Activated naive CD4-positive, alpha-beta T cell treated with anti-CD3 and anti-CD28 coated beads, Interleukin-2, amount 50 U/mL, for 24 hours (primary cell): ENCODE results near the gene SGCD.

Experiments used
- H3K27ac Mint-ChIP-seq: one replicate; pipeline ENCODE4 v1.8.0; 2021; ENCODE audit warnings: mild to moderate bottlenecking, mixed read lengths
- H3K27me3 Mint-ChIP-seq: one replicate; pipeline ENCODE4 v1.8.0; 2021; ENCODE audit warnings: mixed read lengths
- H3K36me3 Mint-ChIP-seq: one replicate; pipeline ENCODE4 v1.8.0; 2021; ENCODE audit warnings: mixed read lengths
- H3K4me1 Mint-ChIP-seq: one replicate; pipeline ENCODE4 v1.8.0; 2021; ENCODE audit warnings: mixed read lengths
- H3K4me3 Mint-ChIP-seq: one replicate; pipeline ENCODE4 v1.8.0; 2021; ENCODE audit warnings: mild to moderate bottlenecking, mixed read lengths
- H3K9me3 Mint-ChIP-seq: one replicate; pipeline ENCODE4 v1.8.0; 2021; ENCODE audit warnings: mixed read lengths

Gene SGCD

GRCh38 chr5:156407251-156407650, 80.3 kb downstream of the SGCD start:
- no peaks in the 10 kb centered on the region for H3K4me1 Mint-ChIP-seq
- H3K27ac Mint-ChIP-seq: no peak overlapping the region
- peaks cover 4% of the 10 kb centered on the region for H3K27me3 Mint-ChIP-seq
- H3K36me3 Mint-ChIP-seq: no peaks in the 10 kb centered on the region
- no peaks in the 10 kb centered on the region for H3K9me3 Mint-ChIP-seq
- H3K4me3 Mint-ChIP-seq: no peak overlapping the region

- Mint-ChIP-seq H3K4me3 (no peak overlapping the region), H3K27ac (no peak overlapping the region), H3K9me3 (no peaks in the 10 kb centered on the region), H3K36me3 (no peaks in the 10 kb centered on the region), H3K4me1 (no peaks in the 10 kb centered on the region), H3K27me3 (peaks cover 4% of the 10 kb centered on the region)
Measured at GRCh38 chr5:156409834-156410233, 82.9 kb downstream of the SGCD start.

GRCh38 chr5:156411185-156411613, 84.2 kb downstream of the SGCD start:
- Mint-ChIP-seq H3K9me3 (no peaks in the 10 kb centered on the region), H3K4me1 (no peaks in the 10 kb centered on the region), H3K4me3 (no peak overlapping the region), H3K27me3 (peaks cover 7% of the 10 kb centered on the region), H3K36me3 (no peaks in the 10 kb centered on the region), H3K27ac (no peak overlapping the region)

- Mint-ChIP-seq H3K27ac (no peak overlapping the region), H3K36me3 (no peaks in the 10 kb centered on the region), H3K4me3 (no peak overlapping the region), H3K4me1 (no peaks in the 10 kb centered on the region), H3K9me3 (no peaks in the 10 kb centered on the region), H3K27me3 (peaks cover 7% of the 10 kb centered on the region)
Measured at GRCh38 chr5:156411957-156412356, 85.0 kb downstream of the SGCD start.

- Mint-ChIP-seq H3K4me1 (no peaks in the 10 kb centered on the region), H3K27me3 (peaks cover 5% of the 10 kb centered on the region)
Measured at GRCh38 chr5:156414391-156414790, 87.4 kb downstream of the SGCD start.

GRCh38 chr5:156419661-156420060, 92.7 kb downstream of the SGCD start:
- Mint-ChIP-seq H3K4me3 (no peak overlapping the region), H3K27ac (no peak overlapping the region), H3K36me3 (no peaks in the 10 kb centered on the region), H3K9me3 (no peaks in the 10 kb centered on the region), H3K27me3 (peaks cover 7% of the 10 kb centered on the region), H3K4me1 (no peaks in the 10 kb centered on the region)

More at GRCh38 chr5:156414391-156414790, 87.4 kb downstream of the SGCD start:
- no peaks in the 10 kb centered on the region for H3K36me3 Mint-ChIP-seq
- H3K4me3 Mint-ChIP-seq: no peak overlapping the region
- no peaks in the 10 kb centered on the region for H3K9me3 Mint-ChIP-seq
- H3K27ac Mint-ChIP-seq: no peak overlapping the region

- Mint-ChIP-seq H3K27ac (no peak overlapping the region), H3K9me3 (no peaks in the 10 kb centered on the region), H3K27me3 (peaks cover 6% of the 10 kb centered on the region), H3K36me3 (no peaks in the 10 kb centered on the region), H3K4me3 (no peak overlapping the region), H3K4me1 (no peaks in the 10 kb centered on the region)
Measured at GRCh38 chr5:156420665-156421064, 93.7 kb downstream of the SGCD start.

- no peaks in the 10 kb centered on the region for H3K9me3 Mint-ChIP-seq
- no peaks in the 10 kb centered on the region for H3K4me1 Mint-ChIP-seq
- H3K4me3 Mint-ChIP-seq: no peak overlapping the region
- no peaks in the 10 kb centered on the region for H3K36me3 Mint-ChIP-seq
- peaks cover 8% of the 10 kb centered on the region for H3K27me3 Mint-ChIP-seq
- H3K27ac Mint-ChIP-seq: no peak overlapping the region
Measured at GRCh38 chr5:156421798-156422197, 94.8 kb downstream of the SGCD start.

- Mint-ChIP-seq H3K4me3 (no peak overlapping the region), H3K27me3 (peaks cover 8% of the 10 kb centered on the region), H3K27ac (no peak overlapping the region), H3K4me1 (no peaks in the 10 kb centered on the region), H3K9me3 (no peaks in the 10 kb centered on the region), H3K36me3 (no peaks in the 10 kb centered on the region)
Measured at GRCh38 chr5:156423597-156423996, 96.6 kb downstream of the SGCD start.

- no peak overlapping the region for H3K4me3 Mint-ChIP-seq
- no peak overlapping the region for H3K27ac Mint-ChIP-seq
- H3K4me1 Mint-ChIP-seq: no peaks in the 10 kb centered on the region
- H3K9me3 Mint-ChIP-seq: peaks cover 11% of the 10 kb centered on the region
- peaks cover 21% of the 10 kb centered on the region for H3K27me3 Mint-ChIP-seq
- H3K36me3 Mint-ChIP-seq: no peaks in the 10 kb centered on the region
Measured at GRCh38 chr5:156427315-156427714, 100.4 kb downstream of the SGCD start.

- Mint-ChIP-seq H3K27me3 (peaks cover 25% of the 10 kb centered on the region), H3K27ac (no peak overlapping the region), H3K36me3 (no peaks in the 10 kb centered on the region), H3K9me3 (peaks cover 11% of the 10 kb centered on the region), H3K4me1 (no peaks in the 10 kb centered on the region), H3K4me3 (no peak overlapping the region)
Measured at GRCh38 chr5:156431956-156432829, 105.2 kb downstream of the SGCD start.

- H3K27ac Mint-ChIP-seq: no peak overlapping the region
- peaks cover 11% of the 10 kb centered on the region for H3K9me3 Mint-ChIP-seq
- H3K4me3 Mint-ChIP-seq: no peak overlapping the region
- H3K36me3 Mint-ChIP-seq: no peaks in the 10 kb centered on the region
- H3K4me1 Mint-ChIP-seq: no peaks in the 10 kb centered on the region
- peaks cover 25% of the 10 kb centered on the region for H3K27me3 Mint-ChIP-seq
Measured at GRCh38 chr5:156432830-156433105, 105.8 kb downstream of the SGCD start.

- H3K27ac Mint-ChIP-seq: no peak overlapping the region
- H3K27me3 Mint-ChIP-seq: peaks cover 19% of the 10 kb centered on the region
- no peaks in the 10 kb centered on the region for H3K36me3 Mint-ChIP-seq
- H3K4me1 Mint-ChIP-seq: no peaks in the 10 kb centered on the region
- no peak overlapping the region for H3K4me3 Mint-ChIP-seq
- H3K9me3 Mint-ChIP-seq: peaks cover 11% of the 10 kb centered on the region
Measured at GRCh38 chr5:156434471-156434870, 107.5 kb downstream of the SGCD start.

GRCh38 chr5:156435101-156435500, 108.1 kb downstream of the SGCD start:
- Mint-ChIP-seq H3K9me3 (peaks cover 7% of the 10 kb centered on the region), H3K27ac (no peak overlapping the region)

GRCh38 chr5:156438076-156438475, 111.1 kb downstream of the SGCD start:
- Mint-ChIP-seq H3K27me3 (peaks cover 6% of the 10 kb centered on the region), H3K36me3 (no peaks in the 10 kb centered on the region), H3K9me3 (no peaks in the 10 kb centered on the region), H3K4me3 (no peak overlapping the region), H3K4me1 (no peaks in the 10 kb centered on the region), H3K27ac (no peak overlapping the region)

More at GRCh38 chr5:156435101-156435500, 108.1 kb downstream of the SGCD start:
- peaks cover 20% of the 10 kb centered on the region for H3K27me3 Mint-ChIP-seq
- H3K4me3 Mint-ChIP-seq: no peak overlapping the region
- H3K36me3 Mint-ChIP-seq: no peaks in the 10 kb centered on the region
- no peaks in the 10 kb centered on the region for H3K4me1 Mint-ChIP-seq

GRCh38 chr5:156444753-156445291, 117.9 kb downstream of the SGCD start:
- Mint-ChIP-seq H3K36me3 (no peaks in the 10 kb centered on the region), H3K27ac (no peak overlapping the region), H3K9me3 (no peaks in the 10 kb centered on the region), H3K4me1 (no peaks in the 10 kb centered on the region), H3K4me3 (no peak overlapping the region), H3K27me3 (peaks cover 28% of the 10 kb centered on the region)
